Neutrophil (primary cell): ENCODE results near the gene ABCB6.
A peak's percentile ranks its signal among the peaks of the same experiment; 100 is the strongest.

Experiments
- H3K27ac ChIP-seq: fragments of 200-600 bp; sonication (generic); 2 replicates; pipeline ENCODE4 v1.5.1; 2016; ENCODE audit warnings: mild to moderate bottlenecking, moderate library complexity
- H3K27me3 ChIP-seq: fragments of 200-600 bp; sonication (generic); 2 replicates; pipeline ENCODE4 v1.6.0; 2016; ENCODE audit warnings: mild to moderate bottlenecking
- H3K36me3 ChIP-seq: fragments of 200-600 bp; sonication (generic); 2 replicates; pipeline ENCODE4 v1.5.1; 2017
- H3K4me1 ChIP-seq, 2 experiments: fragments of 200-600 bp in 1 of 2; sonication (generic) in 1 of 2; 1 replicate in 1 of 2; 2 replicates in 1 of 2; pipeline versions ENCODE4 v1.5.1 to v1.6.1; 2013 to 2016; ENCODE audit warnings: low read depth in 1 of 2, low read length in 1 of 2, mild to moderate bottlenecking in 1 of 2, moderate library complexity in 1 of 2; ENCODE audit not compliant: control insufficient read depth in 1 of 2, insufficient read depth in 1 of 2
- H3K4me3 ChIP-seq, 2 experiments: fragments of 200-600 bp in 1 of 2; sonication (generic) in 1 of 2; 1 replicate in 1 of 2; 2 replicates in 1 of 2; pipeline ENCODE4 v1.5.1; 2013 to 2016; ENCODE audit warnings: low read depth in 1 of 2, low read length in 1 of 2, mild to moderate bottlenecking in 1 of 2, moderate library complexity in 1 of 2
- H3K9me3 ChIP-seq: fragments of 200-600 bp; sonication (generic); 2 replicates; pipeline ENCODE4 v1.5.1; 2016
- CTCF ChIP-seq: fragments of 200-600 bp; sonication (generic); IDR thresholded peaks from 2 replicates; pipeline ENCODE4 v1.5.1; 2016; ENCODE audit warnings: antibody characterized with exemption

The ABCB6 gene

DNA sequence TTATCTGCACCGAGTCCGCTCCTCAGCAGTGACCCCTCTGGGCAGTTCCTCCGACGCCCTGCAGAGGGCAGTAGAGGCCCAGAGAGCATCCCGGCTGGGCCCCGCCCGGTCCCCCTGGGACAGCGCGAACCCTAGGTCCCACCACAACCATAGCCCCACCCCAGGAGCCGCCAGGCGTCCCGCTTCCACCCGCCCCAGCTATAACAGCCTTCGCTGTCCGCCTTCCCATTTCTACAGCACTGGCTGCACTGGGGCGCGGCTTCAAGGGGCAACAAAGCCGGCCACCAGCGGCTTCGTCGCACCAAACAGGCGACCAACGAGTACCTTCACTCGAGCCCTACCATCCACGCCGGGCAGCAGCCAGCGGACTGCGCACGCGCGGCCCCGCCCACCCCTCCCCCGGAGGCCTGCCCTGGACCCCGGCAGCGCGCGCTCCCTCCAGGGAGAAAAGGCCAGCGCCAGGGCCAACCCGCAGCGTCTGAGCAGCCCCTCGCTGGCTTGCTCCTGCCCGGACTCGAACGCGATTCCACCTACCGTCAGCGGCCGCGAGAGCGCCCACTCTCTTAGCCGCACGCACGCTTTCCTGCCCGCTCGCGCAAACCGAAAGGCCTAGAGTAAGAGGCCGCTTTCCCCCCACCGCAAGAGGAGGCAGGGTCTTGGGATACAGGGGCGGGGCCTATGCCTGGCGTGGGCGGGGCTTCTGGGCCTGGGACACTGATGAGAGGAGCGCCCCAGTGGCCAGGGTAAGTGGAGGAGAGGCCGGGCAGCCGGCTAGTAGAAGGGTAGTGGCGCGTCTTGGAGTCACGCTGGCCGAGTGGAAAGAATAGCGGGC is 58.4 kb downstream of the ABCB6 start, which contains the start of gene NHEJ1:
Gene NHEJ1, minus strand, starts transcription at position 630 of the 832 bp plus-strand sequence. CDS start 2,453 bp downstream, outside the sequence.
- Histone ChIP-seq H3K27ac (peak within 1 kb of the TSS; percentile 83), H3K4me1 (peaks cover 14 to 20% of the 10 kb centered on the region in 2 experiments), H3K36me3 (peaks cover 11% of the 10 kb centered on the region), H3K27me3 (peaks cover 3% of the 10 kb centered on the region), H3K9me3 (no peaks in the 10 kb centered on the region), H3K4me3 (peak within 1 kb of the TSS; percentile 78 to 87)
- peak; percentile 96 for TF ChIP-seq CTCF
